GM10266 (cell line): Measurements from ENCODE around the gene BOK.

ENCODE experiments used
- DNase-seq: peaks from one replicate; pipeline ENCODE4 v3.0.0; 2012; ENCODE audit errors: extremely low spot score
- CTCF ChIP-seq: IDR thresholded peaks from 2 replicates; pipeline ENCODE4 v1.5.1; 2012; ENCODE audit warnings: mild to moderate bottlenecking, low read depth; ENCODE audit not compliant: control insufficient read depth, insufficient read depth; ENCODE audit errors: missing control alignments

Gene BOK

GRCh38 chr2:241598061-241598460, 39.5 kb downstream of the BOK start:
- TF ChIP-seq CTCF = no peak
- no peak for DNase-seq

- peak; percentile 53 for TF ChIP-seq CTCF
- DNase-seq = no peak
These were observed 39.9 kb downstream of the BOK start for GRCh38 chr2:241598487-241598886.

GRCh38 chr2:241599615-241600014, 41.1 kb downstream of the BOK start:
- no peak for TF ChIP-seq CTCF
- DNase-seq = no peak

GRCh38 chr2:241601841-241602240, 43.3 kb downstream of the BOK start:
- TF ChIP-seq CTCF = no peak
- no peak for DNase-seq

GRCh38 chr2:241602720-241603119, 44.2 kb downstream of the BOK start:
- no peak for TF ChIP-seq CTCF
- no peak for DNase-seq

GRCh38 chr2:241603686-241604085, 45.1 kb downstream of the BOK start:
- no peak for TF ChIP-seq CTCF
- no peak for DNase-seq

- DNase-seq = no peak
- TF ChIP-seq CTCF = no peak
These were observed 47.6 kb downstream of the BOK start for GRCh38 chr2:241606186-241606585.
